SK-N-SH treated with all-trans-retinoic acid at 6 μM for 48 hours (cell line): ENCODE measurements around the gene CCNY.

Experiments
- ATAC-seq: fragments of 200-7000 bp; cut with Tn5 transposase; 3 replicates; pipeline ENCODE4 v1.9.1; 2020; ENCODE audit warnings: mild to moderate bottlenecking, moderate library complexity
- ARNTL ChIP-seq: fragments of 450-650 bp; formaldehyde crosslinking; IDR thresholded peaks from 2 replicates; pipeline ENCODE4 v1.5.0; 2020; ENCODE audit warnings: low read depth, mild to moderate bottlenecking, moderate library complexity, borderline replicate concordance
- BACH2 ChIP-seq: fragments of 250-450 bp; sonication (Bioruptor Pico); IDR thresholded peaks from 2 replicates; pipeline ENCODE4 v1.9.0; 2021; ENCODE audit warnings: mild to moderate bottlenecking, borderline replicate concordance
- CREB5 ChIP-seq: fragments of 250-450 bp; sonication (Bioruptor Pico); IDR thresholded peaks from 2 replicates; pipeline ENCODE4 v1.5.1; 2020; ENCODE audit warnings: low read depth, mild to moderate bottlenecking, moderate library complexity
- CSDC2 ChIP-seq: fragments of 250-450 bp; sonication (Bioruptor Pico); IDR thresholded peaks from 2 replicates; pipeline ENCODE4 v1.5.0; 2020; ENCODE audit warnings: mild to moderate bottlenecking, moderate library complexity
- CSRNP3 ChIP-seq: fragments of 250-450 bp; sonication (Bioruptor Pico); IDR thresholded peaks from 2 replicates; pipeline ENCODE4 v1.5.1; 2021; ENCODE audit warnings: mild to moderate bottlenecking, moderate library complexity
- GLIS3 ChIP-seq: fragments of 250-450 bp; sonication (Bioruptor Pico); IDR thresholded peaks from 2 replicates; pipeline ENCODE4 v1.5.0; 2020; ENCODE audit warnings: mild to moderate bottlenecking, moderate library complexity
- OSR1 ChIP-seq: fragments of 250-450 bp; sonication (Bioruptor Pico); IDR thresholded peaks from 2 replicates; pipeline ENCODE4 v1.8.0; 2022; ENCODE audit warnings: moderate library complexity, mild to moderate bottlenecking, inconsistent platforms
- PATZ1 ChIP-seq: fragments of 250-450 bp; sonication (Bioruptor Pico); IDR thresholded peaks from 2 replicates; pipeline ENCODE4 v1.8.0; 2020; ENCODE audit warnings: mild to moderate bottlenecking, moderate library complexity, borderline replicate concordance
- POU6F1 ChIP-seq: fragments of 250-450 bp; sonication (Bioruptor Pico); IDR thresholded peaks from 2 replicates; pipeline ENCODE4 v1.8.0; 2021; ENCODE audit warnings: low read depth, mild to moderate bottlenecking, moderate library complexity, borderline replicate concordance
- PPARA ChIP-seq: fragments of 250-450 bp; sonication (Bioruptor Pico); IDR thresholded peaks from 2 replicates; pipeline ENCODE4 v1.5.0; 2020; ENCODE audit warnings: mild to moderate bottlenecking, borderline replicate concordance
- RARB ChIP-seq: fragments of 250-450 bp; sonication (Bioruptor Pico); IDR thresholded peaks from 2 replicates; pipeline ENCODE4 v1.8.0; 2021; ENCODE audit warnings: mild to moderate bottlenecking, moderate library complexity
- SNAI2 ChIP-seq: fragments of 250-450 bp; sonication (Bioruptor Pico); IDR thresholded peaks from 2 replicates; pipeline ENCODE4 v1.5.0; 2020; ENCODE audit warnings: mild to moderate bottlenecking, moderate library complexity
- TCF4 ChIP-seq: fragments of 250-450 bp; sonication (Bioruptor Pico); IDR thresholded peaks from 2 replicates; pipeline ENCODE4 v1.8.0; 2021; ENCODE audit warnings: mild to moderate bottlenecking, moderate library complexity, borderline replicate concordance
- TOX ChIP-seq: fragments of 250-450 bp; sonication (Bioruptor Pico); IDR thresholded peaks from 2 replicates; pipeline ENCODE4 v1.8.0; 2021; ENCODE audit warnings: mild to moderate bottlenecking, moderate library complexity, borderline replicate concordance
- TSHZ2 ChIP-seq: fragments of 250-450 bp; sonication (Bioruptor Pico); IDR thresholded peaks from 2 replicates; pipeline ENCODE4 v1.5.0; 2020; ENCODE audit warnings: mild to moderate bottlenecking, moderate library complexity
- ZFP3 ChIP-seq: fragments of 250-450 bp; sonication (Bioruptor Pico); IDR thresholded peaks from 2 replicates; pipeline ENCODE4 v1.5.0; 2020; ENCODE audit warnings: mild to moderate bottlenecking, moderate library complexity
- ZNF565 ChIP-seq: fragments of 450-650 bp; formaldehyde crosslinking; conservative IDR thresholded peaks from 2 replicates; pipeline ENCODE4 v1.5.0; 2020; ENCODE audit warnings: low read depth, mild to moderate bottlenecking, moderate library complexity
- ZNF70 ChIP-seq: fragments of 450-650 bp; formaldehyde crosslinking; IDR thresholded peaks from 2 replicates; pipeline ENCODE4 v1.5.0; 2020; ENCODE audit warnings: mild to moderate bottlenecking, moderate library complexity
- ZNF8 ChIP-seq: fragments of 450-650 bp; formaldehyde crosslinking; IDR thresholded peaks from 2 replicates; pipeline ENCODE4 v1.5.0; 2020; ENCODE audit warnings: mild to moderate bottlenecking, moderate library complexity

Gene CCNY

GRCh38 chr10:35425595-35425994, 89.3 kb downstream of the CCNY start:
- no peak for ATAC-seq
- no peak for TF ChIP-seq CSRNP3
- no peak for TF ChIP-seq GLIS3 (CRISPR knock-in tag)
- TF ChIP-seq ZFP3 = no peak
- no peak for TF ChIP-seq ZNF70 (CRISPR knock-in tag)

- ATAC-seq = no peak
- TF ChIP-seq SNAI2 (CRISPR knock-in tag) = no peak
- TF ChIP-seq CREB5 (CRISPR knock-in tag) = no peak
- no peak for TF ChIP-seq OSR1 (CRISPR knock-in tag)
- no peak for TF ChIP-seq PPARA (CRISPR knock-in tag)
- TF ChIP-seq PATZ1 (CRISPR knock-in tag) = no peak
- no peak for TF ChIP-seq ZNF565 (CRISPR knock-in tag)
- no peak for TF ChIP-seq CSRNP3
- no peak for TF ChIP-seq TOX (CRISPR knock-in tag)
- no peak for TF ChIP-seq TSHZ2 (CRISPR knock-in tag)
- no peak for TF ChIP-seq CSDC2 (CRISPR knock-in tag)
These were observed 90.3 kb downstream of the CCNY start for GRCh38 chr10:35426657-35427056.

GRCh38 chr10:35427543-35427942, 91.2 kb downstream of the CCNY start:
- no peak for ATAC-seq
- TF ChIP-seq BACH2 (CRISPR knock-in tag) (no peak), SNAI2 (CRISPR knock-in tag) (no peak), CSDC2 (CRISPR knock-in tag) (no peak), TCF4 (no peak), CSRNP3 (no peak), CREB5 (CRISPR knock-in tag) (no peak), OSR1 (CRISPR knock-in tag) (no peak), ZNF8 (CRISPR knock-in tag) (no peak), RARB (CRISPR knock-in tag) (no peak), POU6F1 (CRISPR knock-in tag) (no peak), ZNF70 (CRISPR knock-in tag) (no peak), ARNTL (CRISPR knock-in tag) (no peak)
